ENCODE measurements around the gene VGLL3. TPM values are rescaled to one million over a fixed set of nuclear protein-coding genes. Genes with fewer than 3 reads are reported as not detected.

Gene VGLL3
- total and polyA plus RNA-seq, 2 donors (not counting 1 experiment from before 2014, with no cell fraction given) = not detected

GRCh38 chr3:86961297-86961696 lies 29.7 kb downstream of the VGLL3 start:
- H3K9ac ChIP-seq (ENCODE audit: low read length) = no peak overlapping the region
- no peaks in the 10 kb centered on the region for H3K79me2 ChIP-seq (ENCODE audit: control insufficient read depth, insufficient read depth, low read length)
- Mint-ChIP-seq H3K4me1 (no peaks in the 10 kb centered on the region), H3K9me3 (ENCODE audit: insufficient read depth) (no peaks in the 10 kb centered on the region), H3K27me3 (no peaks in the 10 kb centered on the region), H3K27ac (no peak overlapping the region), H3K4me3 (no peak overlapping the region)
- H4K20me1 ChIP-seq (ENCODE audit: control insufficient read depth, insufficient read depth, low read length, poor library complexity, severe bottlenecking) = no peaks in the 10 kb centered on the region
- H2AFZ ChIP-seq (ENCODE audit: insufficient read depth, low read depth, low read length, poor library complexity, severe bottlenecking) = no peak overlapping the region
- no peaks in the 10 kb centered on the region for H3K36me3 ChIP-seq (replicated peaks in 1 of 2; ENCODE audit: control extremely low read depth in 1 of 2, control insufficient read depth in 1 of 2, extremely low read depth in 1 of 2, insufficient read depth in 2 of 2, low read length in 1 of 2)
- WGBS (ENCODE audit: insufficient coverage) = 86% methylated on average over 2 of the region's 3 CpGs
- no peaks in the 10 kb centered on the region for H3K27me3 ChIP-seq (replicated peaks in 1 of 4; ENCODE audit: control extremely low read depth in 1 of 4, control insufficient read depth in 3 of 4, insufficient read depth in 4 of 4, low read length in 3 of 4)
- ChIA-PET CTCF (no interaction called here), POLR2A (no interaction called here)
- H3K9me3 ChIP-seq (ENCODE audit: control extremely low read depth in 1 of 3, control insufficient read depth in 2 of 3, insufficient read depth in 1 of 3, low read length in 2 of 3) = no peaks in the 10 kb centered on the region
- H3K4me1 ChIP-seq (ENCODE audit: control insufficient read depth in 2 of 2, insufficient read depth in 2 of 2, low read length in 2 of 2) = no peaks in the 10 kb centered on the region
- TF ChIP-seq EZH2 (IDR thresholded peaks at IDR 0.05; ENCODE audit: borderline replicate concordance, insufficient read depth, low read depth, low read length, poor library complexity, severe bottlenecking) = no peak
- TF ChIP-seq CTCF (IDR thresholded peaks at IDR 0.05) = no peak
- no peak for ATAC-seq (ENCODE audit: low read depth)
- intact Hi-C loops (cut with micrococcal nuclease) = no loop called here
- H3K4me2 ChIP-seq (replicated peaks; ENCODE audit: low read depth, low read length, poor library complexity, severe bottlenecking) = no peak overlapping the region
- no peak overlapping the region for H3K27ac ChIP-seq (ENCODE audit: low read length in 2 of 2)
- H3K4me3 ChIP-seq (ENCODE audit: control extremely low read depth in 1 of 5, extremely low read depth in 1 of 5, insufficient read depth in 1 of 5, low read depth in 2 of 5, low read length in 4 of 5) = no peak overlapping the region
- no peak for DNase-seq

- Histone ChIP-seq H3K9me3 (ENCODE audit: control extremely low read depth in 1 of 3, control insufficient read depth in 2 of 3, insufficient read depth in 1 of 3, low read length in 2 of 3) (no peaks in the 10 kb centered on the region), H3K79me2 (ENCODE audit: control insufficient read depth, insufficient read depth, low read length) (no peaks in the 10 kb centered on the region), H4K20me1 (ENCODE audit: control insufficient read depth, insufficient read depth, low read length, poor library complexity, severe bottlenecking) (no peaks in the 10 kb centered on the region), H3K4me2 (replicated peaks; ENCODE audit: low read depth, low read length, poor library complexity, severe bottlenecking) (no peak overlapping the region), H3K4me1 (ENCODE audit: control insufficient read depth in 2 of 2, insufficient read depth in 2 of 2, low read length in 2 of 2) (no peaks in the 10 kb centered on the region), H3K36me3 (replicated peaks in 1 of 2; ENCODE audit: control extremely low read depth in 1 of 2, control insufficient read depth in 1 of 2, extremely low read depth in 1 of 2, insufficient read depth in 2 of 2, low read length in 1 of 2) (no peaks in the 10 kb centered on the region), H3K27me3 (replicated peaks in 1 of 4; ENCODE audit: control extremely low read depth in 1 of 4, control insufficient read depth in 3 of 4, insufficient read depth in 4 of 4, low read length in 3 of 4) (no peaks in the 10 kb centered on the region), H3K4me3 (ENCODE audit: control extremely low read depth in 1 of 5, extremely low read depth in 1 of 5, insufficient read depth in 1 of 5, low read depth in 2 of 5, low read length in 4 of 5) (no peak overlapping the region), H3K27ac (ENCODE audit: low read length in 2 of 2) (no peak overlapping the region), H2AFZ (ENCODE audit: insufficient read depth, low read depth, low read length, poor library complexity, severe bottlenecking) (no peak overlapping the region), H3K9ac (ENCODE audit: low read length) (no peak overlapping the region)
- Mint-ChIP-seq H3K4me1 (no peaks in the 10 kb centered on the region), H3K4me3 (no peak overlapping the region), H3K27ac (no peak overlapping the region), H3K9me3 (ENCODE audit: insufficient read depth) (no peaks in the 10 kb centered on the region), H3K27me3 (no peaks in the 10 kb centered on the region)
- intact Hi-C loops (cut with micrococcal nuclease) = no loop called here
- ATAC-seq (ENCODE audit: low read depth) (no peak), DNase-seq (no peak)
- TF ChIP-seq EZH2 (IDR thresholded peaks at IDR 0.05; ENCODE audit: borderline replicate concordance, insufficient read depth, low read depth, low read length, poor library complexity, severe bottlenecking) = no peak
- TF ChIP-seq CTCF (IDR thresholded peaks at IDR 0.05) = no peak
- POLR2A ChIA-PET = no interaction called here
- no CpG with 5 or more reads among the region's 3 CpGs for WGBS (ENCODE audit: insufficient coverage)
- CTCF ChIA-PET = no interaction called here
Observed at GRCh38 chr3:86960550-86960949, 30.4 kb downstream of the VGLL3 start.
